ENCODE measurements around the gene FHIT.
"Not testable (repeated sequence)": the region's sequence is repeated elsewhere in the genome, so short reads cannot be mapped to it uniquely, and the experiment has no call there.

The FHIT gene

GRCh38 chr3:59803268-59803667 lies 1448.0 kb downstream of the FHIT start:
- DNase-seq, result no peak

GRCh38 chr3:59802453-59802852 lies 1448.8 kb downstream of the FHIT start:
- not testable (repeated sequence) for DNase-seq

- no peak for DNase-seq
These were observed 1449.2 kb downstream of the FHIT start for GRCh38 chr3:59802045-59802444.

- DNase-seq, result no peak
These were observed 1450.8 kb downstream of the FHIT start for GRCh38 chr3:59800481-59800880.

- DNase-seq, result no peak
These were observed 1452.7 kb downstream of the FHIT start for GRCh38 chr3:59798372-59799086.

- DNase-seq, result no peak
These were observed 1453.7 kb downstream of the FHIT start for GRCh38 chr3:59797533-59797932.

GRCh38 chr3:59796456-59796855 lies 1454.8 kb downstream of the FHIT start:
- no peak for DNase-seq

- no peak for DNase-seq
These were observed 1455.5 kb downstream of the FHIT start for GRCh38 chr3:59795756-59796155.

- DNase-seq, result no peak
These were observed 1457.3 kb downstream of the FHIT start for GRCh38 chr3:59793976-59794375.

GRCh38 chr3:59791774-59792308 lies 1459.4 kb downstream of the FHIT start:
- DNase-seq, result no peak

- DNase-seq, result no peak
These were observed 1461.0 kb downstream of the FHIT start for GRCh38 chr3:59790241-59790640.

GRCh38 chr3:59788801-59789200 lies 1462.5 kb downstream of the FHIT start:
- no peak for DNase-seq

GRCh38 chr3:59788133-59788532 lies 1463.1 kb downstream of the FHIT start:
- DNase-seq, result no peak

GRCh38 chr3:59786374-59786773 lies 1464.9 kb downstream of the FHIT start:
- no peak for DNase-seq

- DNase-seq, result no peak
These were observed 1467.1 kb downstream of the FHIT start for GRCh38 chr3:59784164-59784563.

GRCh38 chr3:59783468-59783988 lies 1467.7 kb downstream of the FHIT start:
- peak in 1 of 5 donors; percentile 52 for DNase-seq

- no peak for DNase-seq
These were observed 1468.6 kb downstream of the FHIT start for GRCh38 chr3:59782664-59783063.

GRCh38 chr3:59780209-59780608 lies 1471.0 kb downstream of the FHIT start:
- DNase-seq, result no peak

GRCh38 chr3:59779260-59779659 lies 1472.0 kb downstream of the FHIT start:
- no peak for DNase-seq

GRCh38 chr3:59777667-59778077 lies 1473.6 kb downstream of the FHIT start:
- no peak for DNase-seq

GRCh38 chr3:59777066-59777465 lies 1474.2 kb downstream of the FHIT start:
- no peak for DNase-seq

- no peak for DNase-seq
These were observed 1475.4 kb downstream of the FHIT start for GRCh38 chr3:59775761-59776325.

GRCh38 chr3:59775106-59775505 lies 1476.1 kb downstream of the FHIT start:
- DNase-seq, result no peak

- DNase-seq, result no peak
These were observed 1476.6 kb downstream of the FHIT start for GRCh38 chr3:59774634-59775033.

All from T-helper 1 cell (primary cell).